Fibroblast of skin of right biceps (primary cell): Measurements from ENCODE around the gene MELTF.

Experiments
- DNase-seq: peaks from one replicate; pipeline ENCODE4 v3.0.0-alpha.2; 2013

The MELTF gene

DNA sequence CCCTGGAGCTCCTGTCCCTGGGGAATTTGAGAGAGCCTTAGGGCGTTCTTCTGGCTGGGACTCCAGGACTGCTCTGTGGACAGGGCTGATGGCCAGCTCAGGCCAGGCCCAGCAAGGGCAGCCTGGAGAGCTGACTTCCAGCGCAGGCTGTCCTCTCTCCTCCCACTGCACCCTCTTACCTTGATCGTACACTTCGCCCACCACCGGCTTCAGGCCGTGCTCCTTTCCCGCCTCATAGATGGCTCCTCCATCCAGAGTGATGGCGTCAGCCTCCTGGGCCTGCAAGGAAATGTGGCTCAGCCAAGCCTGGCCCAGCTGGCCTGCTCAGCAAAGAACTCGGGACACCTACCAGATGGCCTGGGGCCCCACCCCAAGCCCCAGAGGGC, 3.1 kb downstream of the MELTF start:
- no peak for DNase-seq

DNA sequence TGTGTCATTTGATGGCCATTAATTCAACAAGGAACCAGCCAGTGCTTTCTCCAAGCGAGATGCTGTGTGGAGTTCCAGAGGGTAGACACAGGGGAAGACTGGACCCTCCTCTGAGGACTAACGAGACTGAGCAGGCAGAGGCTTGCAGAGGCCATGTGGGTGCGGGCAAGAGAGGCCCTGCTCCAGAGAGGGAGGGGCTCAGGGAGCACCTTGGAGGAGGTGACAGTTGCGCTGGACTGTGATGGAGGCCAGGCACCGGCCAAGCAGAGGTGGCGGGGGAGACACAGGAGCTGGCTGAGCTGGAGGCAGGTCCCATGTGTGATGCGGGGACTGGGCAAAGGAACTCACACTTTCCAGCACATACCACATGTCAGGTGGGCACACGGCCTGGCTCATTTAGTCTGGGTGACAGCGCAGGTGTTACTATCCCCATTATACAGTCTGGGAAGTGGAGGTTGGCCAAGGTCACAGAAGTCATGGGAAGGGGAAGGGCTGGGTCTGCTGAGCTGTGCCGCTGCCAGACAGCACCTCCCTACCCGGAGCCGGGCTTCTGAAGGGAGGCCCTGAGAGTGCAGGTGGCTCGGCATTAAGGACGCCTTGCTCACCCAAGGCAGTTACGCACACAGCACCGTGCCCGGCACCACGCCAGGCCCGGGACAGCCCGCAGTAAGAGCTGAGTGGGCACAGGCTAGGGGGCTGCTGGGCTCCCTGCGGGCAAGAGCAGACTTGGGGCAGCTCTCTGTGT, 3.7 kb downstream of the MELTF start:
- DNase-seq, result no peak

DNA sequence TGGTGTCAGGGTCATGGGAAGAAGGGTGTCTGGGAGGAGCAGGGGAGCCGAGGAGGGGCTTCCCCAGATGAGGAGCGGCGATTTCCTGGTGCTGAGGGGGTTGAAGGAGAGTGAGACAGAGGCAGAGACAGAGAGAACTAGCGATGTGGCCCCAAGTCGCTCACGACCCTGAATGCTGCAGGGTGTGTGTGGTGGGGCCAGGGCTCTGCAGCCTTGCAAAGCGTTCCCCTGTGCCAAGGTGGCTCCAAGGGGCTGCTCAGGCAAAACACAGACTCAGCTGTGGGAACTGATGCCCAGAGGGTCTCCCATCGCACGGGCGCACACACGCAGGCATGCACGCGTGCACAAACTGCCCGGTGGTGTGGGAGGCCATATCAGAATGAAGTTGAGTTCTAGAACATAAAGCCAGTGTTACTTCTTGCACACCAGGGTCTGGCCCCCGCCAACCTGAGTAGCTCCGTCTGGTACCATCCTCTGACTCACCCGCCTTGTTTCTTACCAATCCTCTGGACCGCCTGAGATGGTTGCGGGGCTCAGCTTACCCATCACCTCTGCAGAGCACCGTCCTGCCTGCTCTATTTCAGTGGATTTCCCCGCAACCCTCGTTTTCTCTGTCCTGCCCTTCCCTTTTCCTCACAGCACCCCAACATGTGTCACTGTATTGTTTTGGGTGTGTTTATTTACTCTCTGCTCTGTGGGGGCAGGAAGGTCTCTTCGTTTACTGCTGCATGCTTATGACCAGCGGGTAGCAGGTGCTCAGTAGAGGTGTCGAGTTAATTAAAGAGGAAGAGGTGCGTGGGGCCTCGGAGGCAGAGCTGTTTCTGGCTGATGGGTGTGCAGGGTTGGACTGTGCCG, 4.5 kb downstream of the MELTF start:
- no peak for DNase-seq

DNA sequence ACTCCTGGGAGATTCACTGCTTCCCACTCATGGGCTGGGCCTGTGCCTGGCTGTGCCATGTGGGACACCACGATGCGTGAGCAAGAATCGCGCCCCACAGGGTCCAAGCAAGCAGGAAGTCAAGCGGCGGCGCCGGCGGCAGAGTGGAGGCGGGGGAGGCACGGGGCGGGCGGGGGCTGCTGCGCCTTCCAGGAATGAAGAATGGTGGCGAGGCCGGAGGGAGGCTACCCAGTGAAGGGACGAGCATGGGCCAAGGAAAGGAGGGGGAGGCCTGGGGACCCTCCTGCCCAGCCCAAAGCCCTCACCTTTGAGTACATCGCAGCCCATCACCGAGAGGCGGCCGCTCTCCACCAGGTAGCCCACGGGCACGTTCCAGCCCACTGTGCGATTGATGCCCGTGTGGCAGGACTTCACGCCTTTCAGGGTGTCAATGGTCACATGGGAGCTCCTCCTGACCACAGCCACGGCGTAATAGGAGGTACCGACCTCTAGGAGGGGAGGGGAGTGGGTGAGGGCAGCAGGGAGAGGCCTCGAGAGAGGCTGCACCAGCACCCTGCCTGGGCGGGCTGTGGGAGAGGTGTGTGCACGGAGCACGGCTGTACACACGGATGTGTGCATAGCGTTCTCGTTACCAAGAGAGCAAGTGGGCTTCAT, 5.5 kb downstream of the MELTF start:
- DNase-seq, result no peak

DNA sequence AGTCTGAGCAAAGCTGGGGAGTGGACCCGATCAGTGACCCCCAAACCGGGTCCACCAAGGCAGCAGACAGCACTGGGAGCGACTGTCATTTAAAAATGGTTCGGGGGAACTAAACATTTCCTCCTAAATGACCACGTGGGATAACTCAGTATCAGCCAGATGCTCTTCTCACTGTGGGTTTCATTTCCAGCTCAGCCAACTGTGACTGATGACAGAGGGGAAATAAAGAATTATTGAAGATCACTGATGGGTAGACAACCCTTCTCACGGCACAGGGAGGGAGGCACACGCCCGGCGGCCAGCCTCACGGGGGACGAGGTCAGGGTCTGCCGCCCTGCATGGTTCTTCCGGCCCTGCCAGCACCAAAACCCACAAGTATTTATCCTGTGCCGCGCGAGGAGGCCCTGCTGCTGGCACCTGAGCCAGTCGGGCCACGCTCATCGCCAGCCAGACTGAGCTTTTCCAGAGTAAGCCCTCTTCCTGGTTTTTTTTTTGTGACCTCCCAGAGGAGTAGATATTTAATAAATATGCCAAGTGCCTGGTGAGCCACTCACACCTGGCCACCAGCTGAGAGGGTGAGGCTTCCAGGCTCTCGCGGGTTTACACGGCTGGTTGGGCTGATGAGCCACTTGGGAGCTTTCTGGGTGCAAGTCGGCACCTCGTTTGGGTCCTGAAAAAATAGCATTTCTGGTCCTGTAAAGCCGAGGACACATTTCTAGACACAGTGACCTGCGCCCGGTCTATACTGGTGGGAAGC, 6.2 kb downstream of the MELTF start:
- DNase-seq, result no peak

DNA sequence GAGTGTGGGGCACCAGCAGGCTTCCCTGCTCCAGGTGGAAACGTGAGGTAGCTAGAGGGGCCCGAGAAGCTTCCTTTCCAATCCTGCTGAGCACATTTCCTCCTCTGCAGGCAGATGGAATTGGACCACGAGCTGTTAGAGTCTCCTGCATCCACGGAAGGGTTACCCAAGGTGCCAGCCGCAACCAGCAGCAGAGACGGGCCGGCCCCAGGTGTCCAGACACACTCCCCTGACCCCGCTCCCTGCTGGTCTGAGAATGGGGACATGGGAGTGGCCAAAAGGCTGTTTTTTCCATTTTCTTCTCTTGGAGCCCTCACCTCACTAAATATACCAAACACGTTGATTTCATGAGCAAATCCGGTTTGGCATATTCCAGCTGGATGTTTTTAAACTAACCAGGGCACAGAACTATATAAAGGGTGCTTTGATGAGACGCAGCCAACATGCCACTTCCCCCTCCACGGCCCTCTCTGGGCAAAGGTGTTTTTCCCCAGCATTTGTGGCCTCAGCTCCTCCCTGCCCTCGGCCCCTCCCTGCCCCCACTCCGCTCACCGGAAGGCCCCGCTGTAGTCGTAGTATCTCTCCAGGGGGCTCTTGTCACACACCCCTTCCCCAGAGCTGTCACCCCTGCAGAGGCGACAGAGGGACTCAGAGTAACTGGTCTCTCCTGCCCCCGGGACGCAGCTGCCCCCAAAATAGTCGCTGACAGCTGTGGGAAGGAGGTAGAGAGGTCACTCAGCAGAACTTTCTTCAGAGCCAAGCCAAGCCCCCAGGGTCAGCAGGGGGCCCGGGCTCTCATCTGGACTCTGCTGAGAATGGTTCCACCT, 7.0 kb downstream of the MELTF start:
- no peak for DNase-seq

DNA sequence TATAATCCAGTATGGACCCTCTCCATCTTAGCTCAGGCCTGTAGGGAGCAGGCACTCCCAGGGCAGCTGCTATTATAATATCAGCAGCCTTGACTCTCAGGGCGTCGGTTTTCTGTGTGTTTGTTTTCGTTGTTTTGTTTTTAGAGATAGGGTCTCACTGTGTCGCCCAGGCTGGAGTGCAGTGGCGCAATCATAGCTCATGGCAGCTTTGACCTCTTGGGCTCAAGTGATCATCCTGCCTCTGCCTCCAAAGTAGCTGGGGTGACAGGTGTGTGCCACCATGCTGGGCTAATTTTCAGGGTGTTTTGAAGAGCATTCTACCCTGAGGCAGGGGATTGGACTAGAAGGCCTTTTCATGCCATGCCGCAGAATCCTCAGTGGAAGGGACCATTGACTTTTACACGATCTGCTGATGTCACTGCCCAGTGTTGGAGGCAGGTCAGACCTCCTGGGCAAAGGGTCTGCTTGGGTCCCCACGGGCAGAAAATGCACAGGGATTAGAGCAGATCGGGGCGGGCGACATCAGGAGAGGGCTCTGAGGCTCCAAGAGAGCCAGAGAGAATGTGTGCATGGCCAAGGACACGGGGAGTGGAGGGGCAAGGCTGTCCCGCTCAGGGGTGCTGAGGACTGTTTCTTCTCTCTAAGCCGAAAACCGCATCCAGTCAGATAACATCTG, 7.8 kb downstream of the MELTF start:
- no peak for DNase-seq

DNA sequence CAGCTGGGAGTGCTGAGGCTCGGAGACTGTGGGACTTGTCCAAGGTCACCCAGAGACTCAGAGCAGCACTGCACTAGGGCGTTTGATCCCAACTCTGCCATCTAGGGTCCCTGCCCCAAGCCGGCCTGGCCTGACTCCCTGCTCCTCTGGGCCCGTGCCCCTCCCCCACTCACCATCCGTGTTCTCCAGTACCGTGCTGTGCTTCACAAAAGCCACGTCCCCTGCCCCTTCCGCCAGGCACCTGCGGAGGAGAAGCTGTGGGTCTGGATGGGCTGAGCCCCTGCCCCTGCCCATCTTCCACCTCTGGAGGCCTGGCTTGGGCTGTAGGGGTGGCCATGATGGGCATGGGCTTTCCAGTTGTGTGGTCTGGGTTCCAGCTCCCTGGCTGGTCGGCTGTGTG, 8.4 kb downstream of the MELTF start:
- DNase-seq, result no peak

DNA sequence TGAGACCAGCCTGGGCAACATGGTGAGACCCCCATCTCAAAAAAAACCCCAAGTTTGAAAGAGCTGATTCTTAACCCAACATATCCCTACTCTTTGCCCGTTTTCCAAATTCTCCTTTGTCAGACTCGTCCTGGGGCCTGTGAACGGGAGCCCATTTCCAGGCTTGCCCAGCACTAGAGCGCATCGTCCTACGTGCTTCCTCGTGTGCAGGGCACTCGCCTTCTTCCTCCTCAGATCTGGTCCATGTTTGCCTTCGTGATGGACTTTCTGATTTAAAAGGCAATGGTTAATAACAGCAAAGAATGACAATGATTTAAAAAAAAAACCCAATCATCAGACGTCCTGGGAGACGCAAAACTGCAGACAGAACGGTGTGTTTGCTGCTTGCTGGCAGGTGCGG, 10.1 kb downstream of the MELTF start:
- DNase-seq, result no peak

DNA sequence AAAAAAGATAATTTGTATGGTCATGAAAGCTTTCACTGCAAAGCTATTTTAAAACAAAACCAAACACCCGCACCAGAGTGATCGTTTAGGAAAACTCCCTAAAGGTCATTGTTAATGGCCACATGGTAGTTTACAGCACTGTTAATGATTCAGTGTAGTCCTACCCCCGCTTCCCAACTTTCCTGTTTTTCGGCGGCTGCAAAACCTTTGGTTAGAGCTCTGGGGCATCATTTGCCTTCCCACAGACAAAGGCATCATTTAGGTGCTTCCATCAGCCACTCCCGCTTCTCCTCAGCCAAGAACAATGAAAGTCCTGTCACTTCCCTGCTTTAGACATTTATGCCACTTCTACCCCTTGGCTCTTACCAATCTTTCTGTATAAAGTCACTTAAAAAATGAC, 10.6 kb downstream of the MELTF start:
- DNase-seq, result no peak

DNA sequence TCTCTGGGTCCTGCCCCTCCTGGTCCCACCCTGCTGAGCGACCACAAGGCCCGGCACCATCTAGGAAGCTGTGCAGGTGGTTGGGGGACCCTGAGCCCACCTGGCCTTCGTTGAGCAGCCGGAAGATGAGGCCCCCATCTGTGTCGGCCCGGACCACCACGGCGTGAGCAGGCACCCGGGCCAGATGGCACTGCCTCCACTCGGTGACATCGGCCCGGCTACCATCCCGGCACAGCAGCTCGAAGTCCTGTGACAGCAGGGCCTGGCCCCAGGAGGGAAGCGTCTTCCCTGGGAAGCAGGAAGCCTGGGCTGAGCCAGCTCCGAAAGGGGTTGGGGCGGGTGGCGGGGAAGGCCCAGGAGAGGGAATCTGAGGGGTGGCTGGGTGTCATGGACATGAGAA, 12.6 kb downstream of the MELTF start:
- no peak for DNase-seq

DNA sequence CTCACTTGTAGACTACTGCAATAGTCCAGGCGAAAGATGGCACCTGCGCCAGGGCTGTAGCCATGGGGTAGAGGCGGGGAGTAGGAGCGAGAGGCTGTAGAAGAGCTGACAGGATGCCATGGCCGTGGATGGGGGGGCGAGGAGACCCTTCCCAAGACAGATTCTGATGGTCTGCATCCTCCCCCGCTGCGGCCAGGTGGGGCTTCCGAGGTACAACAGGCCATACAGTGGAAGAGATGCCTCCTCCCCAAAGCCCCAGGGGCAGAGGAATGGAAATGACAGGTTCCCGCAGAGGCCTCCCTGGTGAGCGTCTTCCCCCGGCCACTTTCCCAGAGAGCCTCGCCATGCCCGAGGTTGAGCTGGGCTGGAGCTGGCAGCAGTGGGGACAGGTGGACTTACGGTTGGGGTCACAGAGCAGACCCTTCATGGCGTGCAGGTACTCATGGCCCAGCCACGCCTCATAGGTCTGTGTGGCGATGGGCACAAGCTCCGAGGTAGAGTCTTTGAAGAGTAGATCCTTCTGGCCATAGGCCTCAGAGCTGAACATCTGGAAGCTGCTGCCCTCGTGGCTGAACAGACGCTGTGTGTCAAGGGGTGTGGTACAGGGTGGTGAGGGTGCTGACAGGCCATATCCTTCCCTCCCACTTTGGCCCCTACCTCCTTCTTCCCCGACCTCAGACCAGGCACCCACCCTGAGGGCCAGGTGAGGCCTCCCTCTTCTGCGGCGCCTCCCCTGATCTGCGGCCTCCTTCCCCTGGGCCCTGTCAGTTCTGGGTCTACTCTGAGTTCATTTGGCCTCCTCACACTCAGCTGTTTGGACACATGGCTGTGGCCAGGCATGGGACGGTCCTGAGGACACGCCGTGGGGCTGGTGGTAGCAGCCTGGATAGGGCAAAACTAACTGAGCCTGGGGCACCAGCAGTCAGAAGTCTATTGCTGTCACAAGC, 13.6 kb downstream of the MELTF start:
- no peak for DNase-seq

DNA sequence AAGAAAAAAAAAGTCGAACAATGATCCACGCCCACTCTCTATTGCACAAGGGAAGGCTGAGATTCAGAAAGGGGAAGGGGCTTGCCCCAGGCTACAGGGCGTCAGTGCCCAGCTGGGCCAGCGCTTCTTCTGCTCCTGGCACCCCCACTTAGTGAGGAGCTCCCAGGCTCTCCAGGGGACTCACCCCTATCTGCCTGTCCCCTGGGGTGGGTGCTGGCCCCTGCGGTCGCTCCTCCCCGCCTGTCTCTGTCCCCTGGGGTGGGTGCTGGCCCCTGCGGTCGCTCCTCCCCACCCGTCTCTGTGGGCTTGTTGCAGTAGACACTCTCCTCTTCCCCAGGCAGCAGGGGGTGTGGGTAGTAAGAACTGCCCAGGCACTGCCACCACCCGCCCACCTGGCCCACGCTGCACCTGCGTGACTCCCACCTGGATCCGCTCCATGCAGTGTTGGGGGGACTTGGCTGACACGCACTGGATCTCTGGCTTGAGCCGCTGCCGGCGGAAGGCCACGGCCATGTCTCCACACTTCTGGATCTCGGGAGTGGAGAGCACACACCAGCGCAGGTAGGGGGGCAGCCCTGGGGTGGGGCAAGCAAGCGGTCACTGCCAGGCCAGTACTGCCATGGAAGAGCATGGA, 14.6 kb downstream of the MELTF start:
- DNase-seq, result no peak

DNA sequence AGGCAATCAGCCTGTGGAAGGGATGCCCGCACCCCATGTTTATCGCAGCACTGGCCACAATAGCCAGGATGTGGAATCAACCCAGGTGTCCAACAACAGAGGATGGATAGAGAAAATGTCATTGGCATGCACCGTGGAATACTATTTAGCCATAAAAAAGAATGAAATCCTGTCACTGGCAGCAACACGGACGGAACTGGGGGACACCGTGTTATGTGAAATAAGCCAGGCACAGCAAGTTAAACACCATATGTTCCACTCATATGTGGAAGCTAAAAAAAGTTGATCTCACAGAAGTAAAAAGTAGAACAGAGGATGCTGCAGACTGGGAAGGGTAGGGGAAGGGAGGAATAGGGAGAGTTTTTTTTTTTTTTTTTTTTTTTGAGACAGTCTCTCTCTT, 15.6 kb downstream of the MELTF start:
- no peak for DNase-seq

DNA sequence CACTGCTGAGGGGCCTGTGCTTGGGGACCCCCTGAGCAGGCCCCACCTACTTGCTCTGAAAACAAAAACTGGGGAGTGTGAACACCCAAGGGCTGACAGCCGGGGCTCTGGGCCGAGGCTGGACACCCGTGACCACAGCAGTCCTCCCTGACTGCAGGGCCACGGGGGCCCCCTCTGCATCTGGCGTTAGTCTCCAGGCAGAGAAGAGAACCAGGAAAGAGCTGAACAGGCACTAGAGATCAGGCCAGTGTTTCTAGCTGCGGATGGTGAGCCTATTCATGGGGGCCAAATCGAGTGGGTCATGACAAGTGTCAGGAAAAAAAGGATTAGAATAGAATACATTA, 17.1 kb downstream of the MELTF start:
- DNase-seq, result no peak

DNA sequence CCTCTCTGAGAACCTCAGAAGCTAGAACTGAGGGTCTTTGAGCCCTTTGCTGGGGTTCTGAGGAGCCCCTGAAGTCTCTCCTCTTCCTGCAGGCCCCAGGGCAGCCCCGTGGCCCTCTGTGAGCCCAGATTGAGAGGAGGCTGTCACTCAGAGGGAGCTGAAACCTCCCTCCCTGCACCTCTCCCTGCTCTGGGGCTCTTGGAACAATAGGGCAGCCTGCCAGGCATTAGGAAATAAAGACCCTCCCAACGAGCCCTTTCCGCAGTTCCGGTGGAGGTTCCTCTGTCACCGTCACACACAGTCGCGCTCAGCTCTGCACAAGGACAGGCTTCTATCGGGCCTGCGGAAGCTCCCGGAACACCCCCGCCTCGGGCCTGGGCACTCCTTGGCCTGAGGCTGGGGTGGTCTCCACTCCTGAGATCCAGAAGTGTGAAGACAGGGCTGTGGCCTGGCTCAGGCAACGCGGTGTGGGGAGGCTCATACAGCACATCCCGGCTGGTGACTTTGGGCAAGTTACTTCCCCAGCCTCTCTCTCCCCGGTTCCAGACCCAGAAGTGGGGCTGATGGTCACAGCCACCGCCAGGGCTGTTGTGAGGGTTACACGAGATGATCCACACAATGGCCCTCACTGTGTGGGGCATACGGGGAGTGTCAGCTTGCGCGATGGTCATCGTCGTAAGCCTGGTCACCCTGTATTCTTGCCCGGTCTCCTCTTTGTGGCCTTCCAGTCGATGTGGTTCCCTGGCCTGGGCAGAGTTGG, 17.7 kb downstream of the MELTF start:
- DNase-seq, result no peak

DNA sequence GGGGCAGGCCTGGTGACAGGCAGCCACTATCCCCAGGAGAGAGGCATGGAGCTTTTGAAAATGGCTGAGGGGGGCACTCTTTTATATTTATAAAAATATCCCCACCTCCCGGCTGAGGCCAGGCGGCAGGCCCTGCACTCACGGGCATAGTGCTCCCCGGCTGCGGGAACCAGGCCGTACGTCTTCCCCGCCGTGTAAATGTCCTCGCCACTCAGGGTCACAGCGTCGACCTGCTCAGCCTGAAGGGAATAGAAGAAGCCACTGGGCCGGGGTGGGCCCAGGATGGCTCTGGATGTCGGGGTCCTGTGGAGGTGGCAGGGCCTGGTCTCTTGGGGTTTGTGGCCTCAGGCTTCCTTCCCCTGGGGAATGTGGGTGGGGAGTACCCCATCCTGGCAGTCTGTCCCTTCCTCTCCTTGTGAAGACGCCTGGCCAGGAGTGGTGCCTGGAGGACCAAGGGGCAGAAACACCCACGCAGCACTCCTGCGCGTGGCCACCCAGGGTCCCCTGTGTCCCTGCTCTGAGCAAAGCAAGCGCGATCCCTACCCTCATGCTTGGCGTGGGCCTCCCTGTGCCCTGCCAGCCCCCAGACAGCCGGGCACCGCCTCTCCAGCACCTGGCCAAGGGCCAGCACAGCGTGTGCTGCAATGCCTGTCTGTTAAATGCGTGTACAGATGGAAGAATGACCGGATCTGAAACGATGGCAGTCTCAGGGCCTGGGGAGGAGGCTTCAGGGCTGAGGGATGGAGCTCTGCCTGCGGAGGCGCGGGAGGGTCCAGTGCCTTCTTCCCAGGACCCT, 18.9 kb downstream of the MELTF start:
- no peak for DNase-seq

DNA sequence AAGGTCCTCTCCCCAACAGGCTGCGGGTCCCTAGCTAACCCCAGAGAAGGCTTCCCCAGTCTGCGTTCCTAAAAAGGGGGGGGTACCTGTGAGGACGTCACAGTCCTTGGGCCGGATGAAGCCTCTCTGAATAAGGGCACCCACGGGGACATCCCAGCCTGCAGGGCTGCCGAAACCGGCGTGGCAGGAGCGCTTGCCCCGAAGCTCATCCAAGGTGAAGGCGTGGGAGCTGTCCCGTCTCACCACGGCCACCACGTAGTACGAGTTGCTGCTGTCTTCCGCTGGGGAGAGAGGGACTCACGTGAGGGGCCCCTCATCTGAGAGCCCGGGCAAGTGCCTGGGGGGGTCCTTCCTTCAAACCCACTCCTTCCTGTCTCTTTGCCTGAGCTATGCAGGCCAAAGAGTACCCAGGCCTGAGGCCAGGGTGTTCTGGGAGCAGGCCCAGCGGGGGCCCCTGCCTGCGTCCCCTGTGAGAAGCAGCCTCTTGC, 20.0 kb downstream of the MELTF start:
- no peak for DNase-seq
